Activated CD8-positive, alpha-beta memory T cell treated with anti-CD3 and anti-CD28 coated beads, Interleukin-2, amount 10 ng/mL, durations not matched to agents 7 days and 5 days (primary cell): ENCODE results near the gene NR5A2. TPM values are rescaled to one million over a fixed set of nuclear protein-coding genes. Genes with fewer than 3 reads are reported as not detected.

ENCODE experiments used
- ATAC-seq: fragments of 150-1000 bp; cut with Tn5 transposase; one replicate; pipeline ENCODE4 v1.10.0; 2021; ENCODE audit warnings: moderate library complexity
- CTCF ChIA-PET: fragments of 350-600 bp; sonication (Branson Sonifier 250); formaldehyde crosslinking; loops from one replicate; lab custom pipeline; 2021; ENCODE audit warnings: antibody characterized with exemption; lab: Charles Lee
- DNase-seq: peaks from one replicate; pipeline ENCODE4 v3.0.0-alpha.2; 2020
- H3K27ac Mint-ChIP-seq: one replicate; pipeline ENCODE4 v1.8.0; 2021; ENCODE audit warnings: mild to moderate bottlenecking, mixed read lengths
- H3K27me3 Mint-ChIP-seq: one replicate; pipeline ENCODE4 v1.8.0; 2021; ENCODE audit warnings: mixed read lengths
- H3K36me3 Mint-ChIP-seq: one replicate; pipeline ENCODE4 v1.8.0; 2021; ENCODE audit warnings: mild to moderate bottlenecking, mixed read lengths
- H3K4me1 Mint-ChIP-seq: one replicate; pipeline ENCODE4 v1.8.0; 2021; ENCODE audit warnings: mixed read lengths
- H3K4me3 Mint-ChIP-seq: one replicate; pipeline ENCODE4 v1.8.0; 2021; ENCODE audit warnings: mild to moderate bottlenecking, moderate library complexity, mixed read lengths
- H3K9me3 Mint-ChIP-seq: one replicate; pipeline ENCODE4 v1.8.0; 2022; ENCODE audit warnings: low read depth, mixed read lengths
- total RNA-seq, 2 experiments: library from RNA; stranded (reverse); gene quantifications; one replicate each; pipeline ENCODE4 v1.2.3, GENCODE V29; 2021

NR5A2 gene
- total RNA-seq, 2 experiments from 2014 or later = 0.59 TPM; not detected in 1

GRCh38 chr1:200053646-200054045 is 26.1 kb downstream of the NR5A2 start:
- H3K9me3 Mint-ChIP-seq = no peaks in the 10 kb centered on the region
- ATAC-seq = no peak
- H3K36me3 Mint-ChIP-seq = no peaks in the 10 kb centered on the region
- CTCF ChIA-PET = no interaction called here
- H3K4me3 Mint-ChIP-seq = no peak overlapping the region
- no peaks in the 10 kb centered on the region for H3K4me1 Mint-ChIP-seq
- peaks cover 48% of the 10 kb centered on the region for H3K27me3 Mint-ChIP-seq
- H3K27ac Mint-ChIP-seq = no peak overlapping the region
- DNase-seq = no peak

DNA sequence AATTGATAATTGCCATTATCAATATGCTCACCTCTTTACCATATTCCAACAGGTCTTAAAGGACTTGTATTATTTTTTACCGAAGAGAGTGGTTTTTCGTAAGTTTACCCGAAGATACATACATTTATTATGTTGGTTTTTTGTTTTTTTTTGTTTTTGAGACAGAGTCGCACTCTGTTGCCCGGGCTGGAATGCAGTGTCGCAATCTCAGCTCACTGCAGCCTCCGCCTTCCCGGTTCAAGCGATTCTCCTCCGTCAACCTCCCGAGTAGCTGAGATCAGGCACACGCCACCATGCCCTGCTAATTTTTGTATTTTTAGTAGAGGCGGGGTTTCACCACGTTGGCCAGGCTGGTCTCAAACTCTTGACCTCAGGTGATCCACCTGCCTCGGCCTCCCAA is 30.8 kb downstream of the NR5A2 start:
- ATAC-seq (no peak), DNase-seq (no peak)
- Mint-ChIP-seq H3K36me3 (no peaks in the 10 kb centered on the region), H3K27me3 (peaks cover 42% of the 10 kb centered on the region), H3K9me3 (no peaks in the 10 kb centered on the region), H3K4me1 (no peaks in the 10 kb centered on the region), H3K4me3 (no peak overlapping the region), H3K27ac (no peak overlapping the region)
- CTCF ChIA-PET = no interaction called here

GRCh38 chr1:200062143-200062542 is 34.6 kb downstream of the NR5A2 start:
- no peak overlapping the region for H3K27ac Mint-ChIP-seq

GRCh38 chr1:200072636-200073285 is 45.3 kb downstream of the NR5A2 start:
- no peaks in the 10 kb centered on the region for H3K36me3 Mint-ChIP-seq
- no peak overlapping the region for H3K27ac Mint-ChIP-seq
- peaks cover 46% of the 10 kb centered on the region for H3K27me3 Mint-ChIP-seq
- H3K4me1 Mint-ChIP-seq = no peaks in the 10 kb centered on the region
- ATAC-seq (no peak), DNase-seq (no peak)
- CTCF ChIA-PET = no interaction called here
- no peak overlapping the region for H3K4me3 Mint-ChIP-seq
- H3K9me3 Mint-ChIP-seq = no peaks in the 10 kb centered on the region

More at GRCh38 chr1:200062143-200062542, 34.6 kb downstream of the NR5A2 start:
- H3K9me3 Mint-ChIP-seq = no peaks in the 10 kb centered on the region
- peaks cover 39% of the 10 kb centered on the region for H3K27me3 Mint-ChIP-seq
- CTCF ChIA-PET = no interaction called here
- H3K36me3 Mint-ChIP-seq = no peaks in the 10 kb centered on the region
- DNase-seq (no peak), ATAC-seq (no peak)
- no peaks in the 10 kb centered on the region for H3K4me1 Mint-ChIP-seq
- H3K4me3 Mint-ChIP-seq = no peak overlapping the region

- Mint-ChIP-seq H3K27ac (no peak overlapping the region), H3K27me3 (peaks cover 45% of the 10 kb centered on the region), H3K36me3 (no peaks in the 10 kb centered on the region), H3K9me3 (no peaks in the 10 kb centered on the region), H3K4me1 (no peaks in the 10 kb centered on the region), H3K4me3 (no peak overlapping the region)
- DNase-seq (no peak), ATAC-seq (no peak)
- CTCF ChIA-PET = no interaction called here
Measured at GRCh38 chr1:200073286-200073637, 45.8 kb downstream of the NR5A2 start.

DNA sequence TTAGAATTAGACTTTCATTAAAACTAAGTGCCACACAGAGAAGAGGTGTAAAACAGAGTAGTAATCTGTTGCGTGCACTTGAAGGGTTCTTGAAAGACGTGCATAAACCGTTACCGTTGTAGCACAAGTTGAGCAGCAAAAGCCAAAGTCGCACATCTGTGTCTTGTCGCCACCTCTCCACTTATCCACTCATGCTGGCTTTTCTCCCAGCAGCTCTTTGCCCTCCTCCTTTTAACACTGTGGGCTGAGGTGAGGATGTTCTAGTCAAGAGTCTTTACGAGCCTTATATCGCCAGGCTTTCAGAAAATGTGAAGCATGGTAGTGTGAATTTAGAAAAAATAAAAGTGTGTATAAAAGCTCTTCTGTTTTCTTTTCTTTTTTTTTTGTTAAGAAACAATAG is 48.0 kb downstream of the NR5A2 start:
- no peaks in the 10 kb centered on the region for H3K9me3 Mint-ChIP-seq
- no peaks in the 10 kb centered on the region for H3K4me1 Mint-ChIP-seq
- H3K36me3 Mint-ChIP-seq = no peaks in the 10 kb centered on the region
- no peak overlapping the region for H3K4me3 Mint-ChIP-seq
- ATAC-seq = no peak
- H3K27me3 Mint-ChIP-seq = peaks cover 45% of the 10 kb centered on the region
- CTCF ChIA-PET = no interaction called here
- no peak for DNase-seq
- no peak overlapping the region for H3K27ac Mint-ChIP-seq

DNA sequence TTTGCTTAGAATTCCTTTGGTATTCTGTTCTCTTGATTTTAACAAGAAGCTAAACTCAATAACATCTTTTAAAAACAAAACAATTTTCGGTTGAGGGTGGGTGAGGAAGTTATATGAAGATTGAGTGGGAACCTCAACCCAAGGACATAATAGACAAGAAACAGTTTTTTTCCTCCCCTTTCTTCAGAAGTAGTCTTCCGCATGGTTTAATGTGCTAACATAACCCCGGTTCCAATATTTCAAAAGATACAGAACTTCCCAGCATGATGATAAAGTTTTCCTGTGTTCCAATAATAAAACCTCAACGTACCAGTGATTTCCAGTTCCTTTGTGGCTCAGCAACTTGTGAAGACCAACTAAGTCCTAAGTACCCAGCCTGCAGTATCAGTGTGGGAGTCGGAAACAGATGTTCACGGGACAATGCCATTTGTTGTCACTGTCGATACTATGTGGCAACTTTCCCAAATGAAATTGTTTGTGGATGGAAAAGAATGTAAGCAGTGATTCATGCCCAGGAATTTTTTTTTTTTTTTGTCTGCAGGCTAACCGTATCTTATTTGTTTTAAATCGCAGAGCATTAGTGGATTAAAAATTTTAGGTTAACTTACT is 48.5 kb downstream of the NR5A2 start:
- no peak for ATAC-seq
- Mint-ChIP-seq H3K4me1 (no peaks in the 10 kb centered on the region), H3K4me3 (no peak overlapping the region), H3K36me3 (no peaks in the 10 kb centered on the region), H3K27me3 (peaks cover 44% of the 10 kb centered on the region), H3K9me3 (no peaks in the 10 kb centered on the region), H3K27ac (no peak overlapping the region)
- DNase-seq = no peak
- CTCF ChIA-PET = no interaction called here

- H3K4me1 Mint-ChIP-seq = no peaks in the 10 kb centered on the region
- H3K4me3 Mint-ChIP-seq = no peak overlapping the region
- no peak for ATAC-seq
- H3K27ac Mint-ChIP-seq = no peak overlapping the region
- no peaks in the 10 kb centered on the region for H3K9me3 Mint-ChIP-seq
- no peak for DNase-seq
- CTCF ChIA-PET = no interaction called here
- H3K27me3 Mint-ChIP-seq = peaks cover 47% of the 10 kb centered on the region
- H3K36me3 Mint-ChIP-seq = no peaks in the 10 kb centered on the region
Measured at GRCh38 chr1:200079232-200079940, 51.9 kb downstream of the NR5A2 start.

GRCh38 chr1:200081151-200081968 is 53.9 kb downstream of the NR5A2 start:
- Mint-ChIP-seq H3K4me1 (no peaks in the 10 kb centered on the region), H3K27me3 (peaks cover 50% of the 10 kb centered on the region), H3K27ac (no peak overlapping the region), H3K36me3 (no peaks in the 10 kb centered on the region), H3K4me3 (no peak overlapping the region), H3K9me3 (no peaks in the 10 kb centered on the region)
- CTCF ChIA-PET = no interaction called here
- ATAC-seq = no peak
- DNase-seq = no peak

DNA sequence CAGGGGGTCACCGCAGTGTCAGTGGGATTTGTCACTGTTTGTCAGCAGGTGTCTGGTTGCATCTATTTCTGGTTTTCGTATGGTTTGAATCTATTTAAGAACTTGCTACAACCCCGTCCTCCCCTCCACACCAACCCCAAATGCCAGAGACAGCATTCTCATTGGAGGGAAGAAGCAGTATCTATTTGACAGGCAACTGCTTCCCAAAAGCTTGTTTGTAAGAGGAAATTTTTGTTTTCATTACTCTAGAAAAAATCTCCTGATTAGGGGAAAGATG is 54.4 kb downstream of the NR5A2 start:
- no peaks in the 10 kb centered on the region for H3K4me1 Mint-ChIP-seq
- peaks cover 50% of the 10 kb centered on the region for H3K27me3 Mint-ChIP-seq
- DNase-seq (no peak), ATAC-seq (no peak)
- no peak overlapping the region for H3K4me3 Mint-ChIP-seq
- no peak overlapping the region for H3K27ac Mint-ChIP-seq
- no peaks in the 10 kb centered on the region for H3K36me3 Mint-ChIP-seq
- CTCF ChIA-PET = no interaction called here
- H3K9me3 Mint-ChIP-seq = no peaks in the 10 kb centered on the region

- no peak overlapping the region for H3K4me3 Mint-ChIP-seq
Measured at GRCh38 chr1:200082329-200082728, 54.8 kb downstream of the NR5A2 start.

DNA sequence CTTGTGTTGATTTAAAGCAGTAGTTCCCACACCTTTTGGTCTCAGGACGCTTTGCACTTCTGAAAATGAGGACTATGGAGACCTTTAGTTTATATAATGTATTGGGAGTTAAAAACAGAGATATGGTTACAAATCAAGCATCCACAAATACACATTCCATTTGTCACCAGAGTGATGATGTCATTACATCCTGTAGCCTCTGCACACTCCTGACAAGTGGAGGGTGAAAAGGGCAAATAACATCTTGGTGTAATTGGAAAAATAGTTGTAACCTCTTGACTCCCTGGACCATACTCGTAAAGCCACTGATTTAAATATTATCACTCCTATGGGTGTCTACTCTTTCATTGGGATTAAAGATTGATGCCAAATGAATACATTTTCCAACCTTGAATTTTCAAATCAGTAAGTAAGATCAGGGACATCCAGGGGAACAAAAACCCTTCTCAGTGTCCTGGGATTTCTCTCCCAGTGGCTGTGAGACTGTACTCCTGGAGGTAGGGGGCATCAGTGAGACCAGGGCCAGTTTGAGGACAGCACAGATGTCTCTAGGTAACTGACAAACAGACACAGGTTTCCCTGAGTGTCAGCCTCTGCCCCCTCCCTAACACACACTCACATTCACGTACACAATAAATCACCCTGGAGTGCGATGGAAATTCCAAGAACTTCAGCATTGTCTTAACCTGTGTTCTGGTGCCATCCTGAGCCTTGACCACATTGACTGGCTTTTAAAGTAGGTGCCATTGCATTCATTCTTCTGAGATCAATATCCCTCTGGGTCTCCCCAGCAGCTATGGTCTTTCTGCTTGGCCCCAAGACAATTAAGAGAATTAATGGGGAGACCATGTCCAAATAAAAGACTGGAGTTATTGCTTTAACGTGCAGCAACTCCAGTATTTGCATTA is 63.0 kb downstream of the NR5A2 start:
- ATAC-seq = no peak
- Mint-ChIP-seq H3K27ac (no peak overlapping the region), H3K4me1 (no peaks in the 10 kb centered on the region), H3K9me3 (no peaks in the 10 kb centered on the region), H3K36me3 (no peaks in the 10 kb centered on the region), H3K27me3 (peaks cover 21% of the 10 kb centered on the region), H3K4me3 (no peak overlapping the region)
- CTCF ChIA-PET = no interaction called here
- DNase-seq = no peak

More at GRCh38 chr1:200082329-200082728, 54.8 kb downstream of the NR5A2 start:
- Mint-ChIP-seq H3K27ac (no peak overlapping the region), H3K27me3 (peaks cover 53% of the 10 kb centered on the region), H3K4me1 (no peaks in the 10 kb centered on the region), H3K36me3 (no peaks in the 10 kb centered on the region), H3K9me3 (no peaks in the 10 kb centered on the region)
- DNase-seq (no peak), ATAC-seq (no peak)
- CTCF ChIA-PET = no interaction called here

- CTCF ChIA-PET = no interaction called here
- peaks cover 15% of the 10 kb centered on the region for H3K27me3 Mint-ChIP-seq
- no peak overlapping the region for H3K27ac Mint-ChIP-seq
- DNase-seq (no peak), ATAC-seq (no peak)
- no peak overlapping the region for H3K4me3 Mint-ChIP-seq
- H3K9me3 Mint-ChIP-seq = no peaks in the 10 kb centered on the region
- H3K4me1 Mint-ChIP-seq = no peaks in the 10 kb centered on the region
- no peaks in the 10 kb centered on the region for H3K36me3 Mint-ChIP-seq
Measured at GRCh38 chr1:200095057-200095577, 67.6 kb downstream of the NR5A2 start.
